GM12873 (cell line): ENCODE data around the gene NLN.

Experiments used
- TF ChIP-seq, protein P1 (sequence below): IDR thresholded peaks from 2 replicates; pipeline ENCODE4 v1.5.1; 2012; ENCODE audit warnings: low read depth, mild to moderate bottlenecking, moderate library complexity, low read length, control low read depth; ENCODE audit not compliant: insufficient read depth; ENCODE audit errors: missing control alignments

NLN gene

DNA sequence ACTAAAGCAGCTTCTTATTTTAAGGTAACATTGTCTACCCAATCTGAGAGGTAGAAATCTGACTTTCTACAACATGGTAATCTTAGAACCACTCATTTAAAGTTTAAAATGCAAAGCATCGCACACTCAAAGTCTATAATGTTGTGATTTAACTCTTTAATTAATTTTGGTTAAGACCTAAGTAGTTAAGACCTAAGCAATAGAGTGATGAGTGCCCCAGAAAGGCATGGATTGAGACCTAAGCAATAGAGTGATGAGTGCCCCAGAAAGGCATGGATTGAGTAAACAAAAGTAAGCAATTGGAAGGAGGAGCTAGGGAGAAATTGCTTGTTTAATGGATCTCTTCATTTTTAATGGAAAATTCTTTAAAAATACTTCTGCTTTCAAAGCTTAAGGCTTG, 86.8 kb downstream of the NLN start:
- TF ChIP-seq, protein P1, sequence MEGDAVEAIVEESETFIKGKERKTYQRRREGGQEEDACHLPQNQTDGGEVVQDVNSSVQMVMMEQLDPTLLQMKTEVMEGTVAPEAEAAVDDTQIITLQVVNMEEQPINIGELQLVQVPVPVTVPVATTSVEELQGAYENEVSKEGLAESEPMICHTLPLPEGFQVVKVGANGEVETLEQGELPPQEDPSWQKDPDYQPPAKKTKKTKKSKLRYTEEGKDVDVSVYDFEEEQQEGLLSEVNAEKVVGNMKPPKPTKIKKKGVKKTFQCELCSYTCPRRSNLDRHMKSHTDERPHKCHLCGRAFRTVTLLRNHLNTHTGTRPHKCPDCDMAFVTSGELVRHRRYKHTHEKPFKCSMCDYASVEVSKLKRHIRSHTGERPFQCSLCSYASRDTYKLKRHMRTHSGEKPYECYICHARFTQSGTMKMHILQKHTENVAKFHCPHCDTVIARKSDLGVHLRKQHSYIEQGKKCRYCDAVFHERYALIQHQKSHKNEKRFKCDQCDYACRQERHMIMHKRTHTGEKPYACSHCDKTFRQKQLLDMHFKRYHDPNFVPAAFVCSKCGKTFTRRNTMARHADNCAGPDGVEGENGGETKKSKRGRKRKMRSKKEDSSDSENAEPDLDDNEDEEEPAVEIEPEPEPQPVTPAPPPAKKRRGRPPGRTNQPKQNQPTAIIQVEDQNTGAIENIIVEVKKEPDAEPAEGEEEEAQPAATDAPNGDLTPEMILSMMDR: no peak

DNA sequence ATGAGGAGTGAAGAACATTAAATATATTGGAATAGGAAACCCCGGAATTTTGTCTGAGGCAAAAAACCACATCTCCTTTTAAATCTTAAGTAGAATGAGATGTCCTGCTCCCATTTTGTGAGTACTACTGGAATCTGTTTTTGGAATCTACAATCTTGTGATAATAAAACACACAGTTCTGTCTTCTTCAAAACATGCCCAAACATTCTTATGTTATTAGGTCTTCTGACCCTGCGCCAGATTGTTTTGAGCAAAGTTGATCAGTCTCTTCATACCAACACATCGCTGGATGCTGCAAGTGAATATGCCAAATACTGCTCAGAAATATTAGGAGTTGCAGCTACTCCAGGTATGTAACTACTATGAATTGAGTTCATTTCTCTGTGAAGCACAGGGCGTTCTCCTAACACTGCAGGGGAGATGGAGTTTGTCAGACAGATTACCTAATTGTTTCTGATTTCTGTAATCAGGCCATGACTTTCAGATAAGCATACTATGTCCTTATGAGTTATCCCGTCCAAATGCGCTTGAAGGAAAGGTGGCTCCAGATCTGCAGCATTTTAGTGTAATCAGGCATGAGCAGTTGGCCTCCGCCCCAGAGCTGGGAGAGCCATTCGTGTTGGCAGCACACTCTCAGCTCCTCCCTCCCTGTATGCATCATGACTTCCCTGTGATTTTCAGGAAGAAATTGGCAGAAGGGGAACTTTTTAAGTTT, 88.0 kb downstream of the NLN start:
- TF ChIP-seq, protein P1: no peak

DNA sequence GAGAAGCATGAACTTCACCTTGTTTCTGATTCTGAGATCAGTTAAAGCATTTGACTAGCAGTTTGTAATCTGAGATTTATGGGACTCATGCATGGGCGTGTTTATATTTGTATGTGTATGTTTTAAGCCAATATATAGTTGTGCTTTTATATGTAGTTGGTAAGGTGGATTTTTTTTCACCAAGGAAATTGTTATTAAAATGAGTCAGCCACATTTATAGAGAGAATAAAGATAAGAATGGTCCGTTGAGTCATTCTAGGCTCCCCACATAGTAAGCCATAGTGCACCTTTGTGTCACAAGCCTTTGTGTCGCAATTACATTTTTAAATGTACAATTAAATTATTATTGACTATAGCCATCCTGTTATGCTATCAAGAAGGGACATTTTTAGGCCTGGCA, 89.0 kb downstream of the NLN start:
- TF ChIP-seq, protein P1: no peak

DNA sequence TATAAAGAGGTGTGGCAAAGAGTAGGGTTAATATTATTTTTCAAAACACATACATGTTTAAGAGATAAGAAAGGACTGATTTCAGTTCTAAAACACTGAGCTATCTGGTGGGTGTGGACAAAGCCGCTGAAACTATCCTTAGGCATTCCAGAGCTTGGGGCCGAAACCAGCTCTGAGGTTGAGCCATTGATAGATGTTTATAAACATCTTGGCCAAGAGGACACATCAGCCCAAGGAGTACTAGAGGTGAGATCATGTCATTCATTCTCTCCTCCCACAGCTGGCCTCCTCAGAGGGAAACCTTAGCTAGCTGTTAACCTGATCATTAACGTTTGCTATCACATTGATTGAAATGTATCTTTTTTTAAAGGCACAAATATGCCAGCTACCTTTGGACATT, 89.9 kb downstream of the NLN start:
- TF ChIP-seq, protein P1: no peak

DNA sequence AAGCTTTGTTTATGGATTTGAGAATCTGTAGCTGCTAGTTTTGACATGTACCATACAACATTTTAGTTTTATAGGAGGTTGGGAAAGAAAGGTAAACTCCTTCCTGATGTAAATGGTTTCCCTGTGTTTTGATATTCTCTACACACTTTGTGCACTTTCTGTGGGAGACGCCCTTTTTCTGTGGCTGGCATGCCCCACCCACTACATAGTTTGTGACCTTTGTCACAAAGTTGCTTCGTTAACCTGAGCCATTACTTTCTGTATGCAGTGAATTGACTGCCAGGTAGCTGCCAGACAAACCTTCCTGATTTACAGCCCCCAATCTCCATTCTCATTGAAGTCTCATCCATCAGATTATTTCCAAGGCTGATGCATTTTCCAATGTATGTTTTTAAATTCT, 90.6 kb downstream of the NLN start:
- TF ChIP-seq, protein P1: no peak

DNA sequence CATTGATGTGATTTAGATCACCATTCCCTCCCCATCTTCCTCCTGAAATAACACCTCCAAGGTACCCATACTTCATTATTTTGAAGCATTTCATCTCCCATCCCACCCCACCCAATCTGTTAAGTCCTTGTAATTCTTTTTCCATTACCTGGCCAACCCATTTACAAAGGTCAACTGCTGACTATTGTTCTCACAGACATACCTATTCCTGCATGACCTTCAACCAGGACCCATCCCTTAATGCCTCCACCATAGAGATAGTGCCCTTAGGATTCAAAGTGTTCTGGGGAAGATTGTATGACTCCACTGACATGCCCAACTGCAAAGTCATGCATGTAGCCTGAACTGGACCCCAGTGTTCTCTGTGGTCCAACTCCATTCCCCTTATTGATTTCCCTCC, 91.2 kb downstream of the NLN start:
- TF ChIP-seq, protein P1: no peak

DNA sequence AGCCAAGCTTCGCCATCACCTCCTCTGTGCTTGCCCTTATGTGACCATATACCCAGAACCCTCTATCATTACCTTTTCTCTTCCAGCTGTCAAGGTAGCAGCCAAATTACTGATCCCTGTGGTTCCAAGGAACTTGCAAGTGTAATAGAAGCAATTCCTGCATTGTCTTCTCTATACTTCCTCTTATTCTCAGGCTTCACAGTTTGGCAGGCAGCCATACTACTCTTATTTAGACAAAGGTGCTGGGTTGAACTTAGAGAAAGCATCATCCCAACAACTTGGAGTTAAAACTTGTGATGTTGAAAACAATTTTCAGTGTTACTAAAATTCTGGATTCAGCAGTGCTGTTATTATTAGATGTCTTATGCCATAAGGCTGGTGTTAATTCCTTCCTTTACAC, 93.2 kb downstream of the NLN start:
- TF ChIP-seq, protein P1: no peak
